LNCAP (cell line): Measurements from ENCODE around the gene VCP.

ENCODE experiments used
- CTCF ChIP-seq: fragments of 450-650 bp; IDR thresholded peaks from 2 replicates; pipeline ENCODE4 v1.5.1; 2017; ENCODE audit warnings: mild to moderate bottlenecking

Gene VCP

DNA sequence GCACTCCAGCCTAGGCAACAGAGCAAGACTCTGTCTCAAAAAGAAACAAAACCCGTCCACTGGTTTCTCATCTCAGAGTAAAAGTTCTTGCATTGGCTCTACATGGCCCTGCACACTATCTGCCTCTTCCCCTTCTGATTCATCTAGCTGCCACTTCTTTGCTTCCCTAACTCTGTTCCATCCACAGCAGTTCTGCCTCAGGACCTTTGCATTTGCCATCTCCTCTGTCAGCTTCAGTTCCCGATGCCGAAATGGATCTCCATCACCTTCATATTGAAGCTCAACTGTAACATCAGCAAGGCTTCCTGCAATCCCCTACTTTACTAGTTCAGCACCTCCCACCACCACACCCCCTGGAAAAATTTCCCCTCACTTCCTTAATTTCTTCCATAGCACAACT, 25.1 kb upstream of the VCP start:
- no peak for TF ChIP-seq CTCF

- TF ChIP-seq CTCF = peak; percentile 77
Observed at GRCh38 chr9:35096035-35096849, 23.8 kb upstream of the VCP start, which contains the start of gene PIGO. Gene PIGO (minus strand): TSS chr9:35096591. CDS start chr9:35095565, 1,026 bp downstream.

- TF ChIP-seq CTCF = no peak
Observed at GRCh38 chr9:35091536-35091935, 19.1 kb upstream of the VCP start.

DNA sequence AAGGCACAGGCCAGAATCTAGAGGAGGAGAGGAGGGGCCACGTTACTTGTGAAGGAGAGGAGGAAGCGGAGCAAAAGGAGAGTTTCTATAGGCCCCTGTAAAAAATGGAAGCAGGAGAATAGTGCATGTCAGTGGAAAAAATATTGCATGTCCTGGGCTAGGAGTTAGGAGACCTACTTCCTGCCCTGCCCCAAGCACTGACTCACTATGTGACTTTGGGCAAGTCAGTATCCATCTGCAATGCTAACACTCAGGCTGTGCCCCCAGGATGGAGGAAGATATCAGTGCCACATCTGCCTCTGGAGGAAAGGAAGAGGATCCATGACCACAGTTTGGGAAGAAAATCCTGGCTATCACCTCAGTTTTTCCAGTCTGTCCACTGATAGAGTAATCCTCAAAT, 17.0 kb upstream of the VCP start:
- TF ChIP-seq CTCF = no peak

DNA sequence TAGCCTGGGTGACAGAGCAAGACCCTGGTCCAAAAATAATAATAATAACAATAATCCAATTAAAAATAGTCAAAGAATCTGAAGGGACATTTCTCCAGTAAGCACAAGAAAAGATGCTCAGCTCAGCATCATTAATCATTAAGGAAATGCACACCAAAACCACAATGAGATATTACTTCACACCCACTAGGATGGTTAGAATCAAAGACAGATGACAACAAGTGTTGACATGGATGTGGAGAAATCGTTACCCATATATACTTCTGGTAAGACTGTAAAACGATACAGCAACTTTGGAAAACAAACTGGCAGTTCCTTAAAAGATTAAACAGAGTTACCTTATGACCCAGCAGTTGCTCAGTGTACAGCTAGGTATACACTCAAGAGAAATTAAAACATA, 12.7 kb upstream of the VCP start:
- no peak for TF ChIP-seq CTCF

GRCh38 chr9:35079426-35080341, 7.3 kb upstream of the VCP start, which contains the start of gene FANCG:
Gene FANCG (minus strand): TSS chr9:35079942. CDS start chr9:35079524, 418 bp downstream.
- no peak for TF ChIP-seq CTCF

GRCh38 chr9:35079041-35079425, 6.6 kb upstream of the VCP start:
- TF ChIP-seq CTCF = no peak
